SU-DHL-6 (cell line): Measurements from ENCODE around the gene SLC25A1.

ENCODE experiments used
- H2AFZ ChIP-seq: fragments of 200-600 bp; sonication (generic); 2 replicates; pipeline ENCODE4 v1.6.1; 2014; ENCODE audit warnings: low read depth, mild to moderate bottlenecking, moderate library complexity, mixed read lengths, antibody characterized with exemption, low read length; ENCODE audit not compliant: severe bottlenecking
- H3F3A ChIP-seq: fragments of 200-600 bp; shearing (Covaris generic); 2 replicates; pipeline ENCODE4 v1.6.0; 2016; ENCODE audit warnings: antibody characterized with exemption, mild to moderate bottlenecking; ENCODE audit not compliant: insufficient read depth
- H3K27ac ChIP-seq: fragments of 200-600 bp; sonication (generic); 2 replicates; pipeline ENCODE4 v1.5.1; 2016; ENCODE audit warnings: low read depth, mild to moderate bottlenecking, low read length, moderate library complexity, mixed read lengths
- H3K27me3 ChIP-seq: fragments of 200-600 bp; sonication (generic), shearing (Covaris generic); 2 replicates; pipeline ENCODE4 v1.6.0; 2014; ENCODE audit warnings: mild to moderate bottlenecking, low read length
- H3K36me3 ChIP-seq: fragments of 200-600 bp; sonication (generic); 2 replicates; pipeline ENCODE4 v1.6.1; 2014; ENCODE audit warnings: mild to moderate bottlenecking, low read length, mixed read lengths
- H3K4me2 ChIP-seq: fragments of 300-600, 200-600 bp; shearing (Covaris generic), sonication (generic); 2 replicates; pipeline ENCODE4 v1.6.0; 2014; ENCODE audit warnings: low read length, low read depth, mild to moderate bottlenecking; ENCODE audit not compliant: poor library complexity, severe bottlenecking
- H3K4me3 ChIP-seq: fragments of 200-600 bp; sonication (generic); 2 replicates; pipeline ENCODE4 v1.5.1; 2014; ENCODE audit warnings: antibody characterized with exemption, low read length, mild to moderate bottlenecking, mixed read lengths; ENCODE audit not compliant: insufficient read depth, poor library complexity, severe bottlenecking
- H3K79me2 ChIP-seq: fragments of 200-600 bp; sonication (generic); 2 replicates; pipeline ENCODE4 v1.6.1; 2014; ENCODE audit warnings: mild to moderate bottlenecking, low read length, moderate library complexity; ENCODE audit not compliant: insufficient read depth
- H3K9ac ChIP-seq: fragments of 200-600 bp; sonication (generic); 2 replicates; pipeline ENCODE4 v1.7.0; 2014; ENCODE audit warnings: mild to moderate bottlenecking, low read length
- H3K9me2 ChIP-seq: fragments of 200-600 bp; sonication (generic); replicated peaks from 2 replicates; pipeline ENCODE4 v1.6.1; 2014; ENCODE audit warnings: low read length; ENCODE audit not compliant: insufficient read depth
- H3K9me3 ChIP-seq: fragments of 200-600 bp; sonication (generic); 2 replicates; pipeline ENCODE4 v1.6.1; 2014; ENCODE audit warnings: low read length, mixed read lengths; ENCODE audit not compliant: insufficient read depth
- H4K20me1 ChIP-seq: fragments of 200-600 bp; sonication (generic); 2 replicates; pipeline ENCODE4 v1.6.1; 2014; ENCODE audit warnings: low read depth, mild to moderate bottlenecking, antibody characterized with exemption, low read length, moderate library complexity, mixed read lengths
- CTCF ChIP-seq: fragments of 200-600 bp; sonication (generic); IDR thresholded peaks from one replicate; pipeline ENCODE4 v1.5.1; 2017; ENCODE audit warnings: antibody characterized with exemption, mild to moderate bottlenecking, low read length, moderate library complexity; ENCODE audit not compliant: insufficient read depth, poor library complexity, severe bottlenecking
- EZH2phosphoT487 ChIP-seq: fragments of 200-600 bp; sonication (generic), shearing (Covaris generic); conservative IDR thresholded peaks from 2 replicates; pipeline ENCODE4 v1.6.1; 2018; ENCODE audit warnings: mild to moderate bottlenecking, antibody characterized with exemption, low read length, moderate library complexity, mixed read lengths

Gene SLC25A1

GRCh38 chr22:19213442-19214077 is 35.0 kb upstream of the SLC25A1 start:
- Histone ChIP-seq H3K79me2 (no peaks in the 10 kb centered on the region), H3K27me3 (no peaks in the 10 kb centered on the region), H3K9me3 (no peaks in the 10 kb centered on the region), H3F3A (no peaks in the 10 kb centered on the region), H3K4me3 (no peak overlapping the region), H3K9me2 (no peaks in the 10 kb centered on the region), H3K36me3 (no peaks in the 10 kb centered on the region), H3K4me2 (no peak overlapping the region), H3K27ac (no peak overlapping the region), H4K20me1 (no peaks in the 10 kb centered on the region), H3K9ac (no peak overlapping the region), H2AFZ (no peak overlapping the region)
- TF ChIP-seq CTCF: no peak
- TF ChIP-seq EZH2phosphoT487: no peak

- H3K79me2 ChIP-seq: no peaks in the 10 kb centered on the region
- H3F3A ChIP-seq: no peaks in the 10 kb centered on the region
- H2AFZ ChIP-seq: no peak overlapping the region
- H3K4me2 ChIP-seq: no peak overlapping the region
- no peaks in the 10 kb centered on the region for H3K36me3 ChIP-seq
- TF ChIP-seq EZH2phosphoT487 (no peak), CTCF (no peak)
- H3K9me3 ChIP-seq: no peaks in the 10 kb centered on the region
- H3K27ac ChIP-seq: no peak overlapping the region
- no peak overlapping the region for H3K9ac ChIP-seq
- no peaks in the 10 kb centered on the region for H3K9me2 ChIP-seq
- no peaks in the 10 kb centered on the region for H3K27me3 ChIP-seq
- no peak overlapping the region for H3K4me3 ChIP-seq
- H4K20me1 ChIP-seq: no peaks in the 10 kb centered on the region
Measured at GRCh38 chr22:19213001-19213400, 34.5 kb upstream of the SLC25A1 start.

- Histone ChIP-seq H2AFZ (no peak overlapping the region), H3F3A (no peaks in the 10 kb centered on the region), H3K9me2 (no peaks in the 10 kb centered on the region), H3K36me3 (no peaks in the 10 kb centered on the region), H4K20me1 (no peaks in the 10 kb centered on the region), H3K9ac (no peak overlapping the region), H3K9me3 (no peaks in the 10 kb centered on the region), H3K27ac (no peak overlapping the region), H3K4me2 (no peak overlapping the region), H3K4me3 (no peak overlapping the region), H3K79me2 (no peaks in the 10 kb centered on the region), H3K27me3 (no peaks in the 10 kb centered on the region)
- TF ChIP-seq CTCF: no peak
- TF ChIP-seq EZH2phosphoT487: no peak
Measured at GRCh38 chr22:19212302-19212870, 33.9 kb upstream of the SLC25A1 start.
